Bronchial epithelial cell (primary cell): Measurements from ENCODE around the gene BAIAP3. TPM values are rescaled to one million over a fixed set of nuclear protein-coding genes. Genes with fewer than 3 reads are reported as not detected.

Experiments used
- DNase-seq: peaks from one replicate; pipeline ENCODE4 v3.0.0-alpha.2; 2010; ENCODE audit warnings: low read depth
- FAIRE-seq: peaks from 2 replicates; lab custom pipeline; 2011; peaks lifted over from hg19 to GRCh38; lab: Jason Lieb, UNC
- H3K27me3 ChIP-seq: 2 replicates; pipeline ENCODE4 v1.5.1; 2011; ENCODE audit warnings: low read length; ENCODE audit not compliant: control insufficient read depth, insufficient read depth
- H3K36me3 ChIP-seq: 2 replicates; pipeline ENCODE4 v1.5.1; 2011; ENCODE audit warnings: low read length; ENCODE audit not compliant: control insufficient read depth, insufficient read depth
- H3K4me3 ChIP-seq: 2 replicates; pipeline ENCODE4 v1.5.1; 2011; ENCODE audit warnings: mild to moderate bottlenecking, low read depth, low read length, control low read depth
- CTCF ChIP-seq: IDR thresholded peaks from 2 replicates; pipeline ENCODE4 v1.5.1; 2011; ENCODE audit warnings: mild to moderate bottlenecking, moderate library complexity, low read length, control low read depth, inconsistent platforms; ENCODE audit not compliant: insufficient read depth, severe bottlenecking
- total RNA-seq: library from RNA; depleted of rRNA; stranded (reverse); fragments of >200 nt; gene quantifications from 2 replicates; pipeline ENCODE4 v1.2.1, GENCODE V29; 2014

Gene BAIAP3
- total RNA-seq, 1 donor from 2014 or later: 0.26 TPM

- H3K27me3 ChIP-seq: no peaks in the 10 kb centered on the region
- no peak for FAIRE-seq
- TF ChIP-seq CTCF: no peak
- no peak overlapping the region for H3K4me3 ChIP-seq
- DNase-seq: no peak
- peaks cover 10% of the 10 kb centered on the region for H3K36me3 ChIP-seq
Observed at GRCh38 chr16:1346422-1347285, 13.2 kb downstream of the BAIAP3 start.

DNA sequence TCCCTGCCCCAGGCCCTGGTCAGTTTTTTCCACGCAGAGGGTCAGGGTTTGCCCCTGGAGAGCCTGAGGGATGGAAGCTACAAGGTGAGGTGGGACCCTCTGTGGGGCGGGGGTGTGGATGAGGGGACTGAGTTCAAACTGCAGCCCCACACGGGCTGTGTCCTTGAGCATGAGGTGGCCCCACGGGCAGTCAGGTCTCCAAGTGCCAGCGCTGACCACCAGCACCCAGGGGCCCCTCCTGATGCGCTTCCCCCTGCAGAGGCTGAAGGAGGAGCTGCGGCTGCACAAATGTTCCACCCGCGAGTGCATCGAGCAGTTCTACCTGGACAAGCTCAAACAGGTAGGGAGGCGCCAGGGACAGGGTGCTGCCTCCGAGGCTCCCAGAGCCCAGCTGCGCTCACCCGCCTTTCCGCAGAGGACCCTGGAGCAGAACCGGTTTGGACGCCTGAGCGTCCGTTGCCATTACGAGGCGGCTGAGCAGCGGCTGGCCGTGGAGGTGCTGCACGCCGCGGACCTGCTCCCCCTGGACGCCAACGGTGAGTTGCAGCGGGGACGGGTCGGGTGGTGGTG is 13.9 kb downstream of the BAIAP3 start:
- H3K4me3 ChIP-seq: no peak overlapping the region
- no peak for FAIRE-seq
- no peak for DNase-seq

GRCh38 chr16:1347962-1348361 is 14.5 kb downstream of the BAIAP3 start:
- H3K27me3 ChIP-seq: no peaks in the 10 kb centered on the region
- H3K4me3 ChIP-seq: no peak overlapping the region
- FAIRE-seq: no peak
- peaks cover 10% of the 10 kb centered on the region for H3K36me3 ChIP-seq
- TF ChIP-seq CTCF: no peak
- DNase-seq: no peak

More for the DNA sequence above, 13.9 kb downstream of the BAIAP3 start:
- peaks cover 10% of the 10 kb centered on the region for H3K36me3 ChIP-seq
- no peaks in the 10 kb centered on the region for H3K27me3 ChIP-seq
- no peak for TF ChIP-seq CTCF

DNA sequence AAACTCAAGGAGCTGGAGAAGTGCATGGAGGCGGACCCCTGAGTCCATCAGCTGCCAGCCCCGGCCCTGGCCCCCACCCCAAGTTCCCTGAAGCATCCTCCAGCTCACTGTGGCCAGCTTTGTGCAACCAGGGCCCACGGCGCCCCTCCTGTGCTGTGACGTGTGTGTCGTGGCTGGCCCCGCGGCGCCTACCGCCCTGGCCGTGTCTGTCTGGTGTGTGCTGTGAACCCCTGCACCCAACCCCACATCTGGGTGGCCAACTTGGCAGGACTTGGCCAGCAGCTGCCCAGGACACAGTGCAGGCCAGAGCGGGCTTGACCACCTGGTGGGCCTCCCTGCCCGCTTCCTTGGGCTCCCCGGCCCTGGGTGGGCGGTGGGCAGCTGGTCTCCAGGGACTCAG is 15.0 kb downstream of the BAIAP3 start:
- FAIRE-seq (no peak), DNase-seq (no peak)
- H3K27me3 ChIP-seq: no peaks in the 10 kb centered on the region
- no peak overlapping the region for H3K4me3 ChIP-seq
- no peak for TF ChIP-seq CTCF
- peaks cover 10% of the 10 kb centered on the region for H3K36me3 ChIP-seq

GRCh38 chr16:1348926-1349325 is 15.5 kb downstream of the BAIAP3 start:
- DNase-seq: no peak
- FAIRE-seq: no peak

More at GRCh38 chr16:1348926-1349325, 15.5 kb downstream of the BAIAP3 start:
- no peaks in the 10 kb centered on the region for H3K27me3 ChIP-seq
- H3K4me3 ChIP-seq: no peak overlapping the region
- H3K36me3 ChIP-seq: peaks cover 10% of the 10 kb centered on the region
- TF ChIP-seq CTCF: no peak
